ACHN (cell line): Measurements from ENCODE around the gene ADNP.
"Not testable (repeated sequence)": the region's sequence is repeated elsewhere in the genome, so short reads cannot be mapped to it uniquely, and the experiment has no call there.

ENCODE experiments used
- DNase-seq: peaks from one replicate; pipeline ENCODE4 v3.0.0-alpha.2; 2015
- in situ Hi-C: cut with HindIII; loops from 2 replicates; pipeline ENCODE4 v1.10.0; 2017; ENCODE audit warnings: low sequenced_read_pairs, low pct_ligation_motif_present, low pct_unique_long_range_greater_than_20kb

The ADNP gene

DNA sequence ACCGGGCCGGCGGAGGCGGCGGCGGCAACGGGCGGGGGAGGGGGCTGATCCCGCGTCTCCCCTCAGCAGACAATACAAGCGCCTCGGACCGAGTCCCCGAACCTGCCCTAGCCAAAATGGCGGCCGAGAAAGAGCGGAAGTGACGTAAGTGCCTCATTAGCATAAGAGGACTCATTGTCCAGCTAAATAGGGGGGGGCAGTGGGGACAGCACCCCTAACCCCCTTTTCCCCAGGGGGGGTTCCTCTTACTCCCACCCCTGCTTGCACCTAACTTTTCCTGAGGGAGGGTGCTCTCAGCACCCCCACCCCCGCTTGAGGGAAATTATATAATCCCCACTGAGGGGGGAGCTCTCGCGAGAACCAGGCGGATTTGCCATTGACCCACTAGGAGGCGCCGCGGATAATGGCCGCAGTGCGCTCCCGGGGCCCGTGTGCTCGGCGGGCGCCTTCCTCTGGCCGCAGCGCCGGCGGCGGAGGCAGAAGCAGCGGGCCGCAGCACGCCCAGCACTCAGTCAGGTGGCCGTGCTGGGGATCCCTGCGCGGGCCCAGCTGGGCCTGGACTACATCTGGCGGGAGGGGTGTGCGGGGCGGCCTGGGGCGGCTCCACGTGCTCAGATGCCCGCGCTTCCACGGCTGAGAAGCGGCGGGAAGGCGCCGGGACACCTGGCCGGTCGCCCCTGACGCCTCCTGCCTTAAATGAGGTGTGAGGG, at the start of gene ADNP:
TSS of gene ADNP (minus strand) at position 132 of the 710 bp plus-strand sequence. CDS start 27,441 bp downstream, outside the sequence.
- DNase-seq: peak; percentile 91
- in situ Hi-C loops: no loop called here

DNA sequence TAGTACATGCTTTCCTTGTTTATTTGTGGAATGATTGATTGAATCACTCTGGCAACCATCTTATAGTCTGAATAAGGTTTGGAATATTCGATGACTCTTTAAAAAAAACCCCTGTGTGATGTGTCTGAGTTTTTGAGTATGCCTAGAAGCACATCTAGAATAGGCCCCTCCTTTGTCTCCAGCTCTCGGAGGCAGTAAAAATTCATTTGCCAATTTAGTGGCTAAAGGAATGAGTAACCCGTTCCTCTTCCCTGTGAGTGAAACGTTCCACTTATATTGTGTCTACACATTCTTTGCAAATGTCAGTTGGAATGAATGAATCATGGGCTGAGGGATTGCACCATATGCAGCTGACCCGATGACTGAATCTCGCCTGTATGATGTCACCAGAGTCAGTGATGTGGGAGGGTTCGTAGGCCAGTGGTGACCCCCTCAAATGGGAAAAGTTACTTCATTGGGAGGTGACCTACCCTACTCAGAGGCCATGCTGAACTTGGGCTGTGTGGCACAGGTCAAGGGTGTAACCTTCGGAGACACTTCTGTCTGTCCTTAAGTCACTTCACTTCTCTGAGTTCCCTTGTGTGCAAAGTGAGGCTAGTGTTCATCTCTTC, 48.9 kb upstream of the ADNP start:
- in situ Hi-C loops: no loop called here
- DNase-seq: peak; percentile 95

DNA sequence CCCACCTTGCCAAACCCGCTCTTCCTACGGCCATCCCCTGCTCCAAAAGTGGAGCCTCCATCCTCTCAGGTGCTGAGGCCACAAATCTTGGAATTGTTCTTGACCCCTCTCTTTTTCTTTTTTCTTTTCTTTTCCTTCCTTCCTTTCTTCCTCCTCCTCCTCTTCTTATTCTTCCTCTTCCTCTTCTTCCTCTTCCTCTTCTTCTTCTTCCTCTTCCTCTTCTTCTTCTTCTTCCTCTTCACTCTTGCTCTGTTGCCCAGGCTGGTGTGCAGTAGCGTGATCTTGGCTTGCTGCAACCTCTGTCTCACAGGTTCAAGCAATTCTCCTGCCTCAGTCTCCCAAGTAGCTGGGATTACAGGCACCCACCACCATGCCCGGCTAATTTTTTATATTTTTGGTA, 47.3 kb upstream of the ADNP start:
- in situ Hi-C loops, DNase-seq: not testable (repeated sequence)

DNA sequence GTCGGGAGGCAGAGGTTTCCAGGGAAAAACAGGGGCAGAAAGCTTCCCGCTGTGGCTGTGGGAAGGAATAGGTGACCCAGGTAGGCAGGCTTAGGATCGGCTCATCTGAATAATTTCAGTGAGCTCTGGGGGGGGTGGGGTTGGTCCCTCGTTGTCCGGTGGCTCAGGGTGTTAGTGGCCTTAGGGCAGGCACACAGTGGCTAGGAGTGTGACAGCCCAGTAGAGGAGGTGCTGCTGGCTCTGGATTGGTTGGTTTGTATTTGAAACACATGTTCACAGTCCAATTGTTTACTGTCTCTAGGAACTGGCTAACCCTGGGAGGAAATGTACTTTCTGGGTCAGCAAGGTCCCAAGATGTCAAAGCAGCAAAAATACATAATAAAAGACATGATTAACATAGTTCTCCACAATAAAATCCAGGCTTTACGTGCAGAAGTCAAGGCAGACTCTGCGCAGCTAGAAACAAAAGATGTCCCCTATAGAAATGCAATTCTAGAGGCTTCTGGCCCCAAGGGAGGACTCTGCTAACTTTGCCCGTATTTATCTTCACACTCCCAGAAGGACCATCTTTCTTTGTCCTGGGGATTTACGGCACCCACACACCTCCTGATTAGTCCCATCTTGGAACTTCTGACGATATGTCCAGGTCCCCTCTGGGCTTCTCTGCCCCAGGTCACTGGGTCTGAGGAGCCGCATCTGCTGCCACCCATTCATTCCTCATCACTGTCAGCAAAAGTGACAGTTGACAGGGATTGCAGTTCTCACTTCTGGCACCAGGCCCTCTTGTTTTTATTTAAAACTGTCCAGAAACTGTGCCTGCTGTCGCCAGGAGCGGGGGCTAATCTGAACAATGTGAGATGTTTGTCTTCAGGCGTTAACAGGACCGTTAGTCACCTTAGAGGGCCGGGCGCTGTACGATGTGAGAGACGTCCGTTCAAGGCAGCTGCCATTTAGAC, 46.1 kb upstream of the ADNP start:
- in situ Hi-C loops: no loop called here
- DNase-seq: no peak

DNA sequence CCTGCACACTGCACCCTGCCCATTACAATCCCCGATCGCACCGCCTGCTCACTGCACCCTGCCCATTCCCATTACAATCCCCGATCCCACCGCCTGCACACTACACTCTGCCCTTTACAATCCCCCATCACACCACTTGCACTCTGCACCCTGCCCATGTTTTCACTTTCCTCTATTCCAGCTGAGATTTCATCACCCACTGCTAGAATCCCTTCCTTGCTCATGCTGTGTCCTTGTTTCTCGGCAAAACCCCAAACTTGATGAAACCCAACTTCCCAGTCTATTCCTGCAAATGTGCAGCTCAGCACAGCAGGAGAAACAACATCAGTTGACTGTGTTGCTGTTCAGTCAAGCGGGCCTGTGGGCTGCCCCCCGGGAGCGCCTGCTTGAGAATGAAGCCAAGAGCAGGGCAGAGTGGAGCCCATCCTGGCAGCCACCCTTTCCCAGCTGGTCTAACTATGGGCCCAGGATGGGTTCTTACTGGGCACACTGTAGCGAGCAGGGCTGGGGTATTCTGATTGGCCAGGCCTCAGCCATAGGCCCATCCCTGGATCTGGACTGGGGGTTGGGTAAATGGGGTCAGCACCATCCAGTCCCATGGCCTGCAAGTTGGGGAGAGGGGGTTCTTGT, 44.6 kb upstream of the ADNP start:
- no peak for DNase-seq

DNA sequence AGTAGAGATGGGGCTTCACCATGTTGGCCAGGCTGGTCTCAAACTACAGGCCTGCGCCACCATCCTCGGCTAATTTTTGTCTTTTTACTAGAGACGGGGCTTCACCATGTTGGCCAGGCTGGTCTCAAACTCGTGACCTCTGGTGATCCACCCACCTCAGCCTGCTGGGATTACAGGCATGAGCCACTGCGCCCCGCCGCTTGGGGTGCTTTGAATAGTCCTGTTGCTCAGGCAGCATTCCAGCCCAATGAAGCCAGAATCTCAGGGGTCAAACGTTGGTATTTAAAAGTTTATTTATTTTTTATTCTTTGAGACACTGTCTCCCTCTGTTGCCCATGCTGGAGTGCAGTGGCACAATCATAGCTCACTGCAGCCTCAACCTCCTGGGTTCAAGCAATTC, 38.7 kb upstream of the ADNP start:
- DNase-seq: no peak
- in situ Hi-C loops: no loop called here

More for the DNA sequence above, 44.6 kb upstream of the ADNP start:
- in situ Hi-C loops: no loop called here

DNA sequence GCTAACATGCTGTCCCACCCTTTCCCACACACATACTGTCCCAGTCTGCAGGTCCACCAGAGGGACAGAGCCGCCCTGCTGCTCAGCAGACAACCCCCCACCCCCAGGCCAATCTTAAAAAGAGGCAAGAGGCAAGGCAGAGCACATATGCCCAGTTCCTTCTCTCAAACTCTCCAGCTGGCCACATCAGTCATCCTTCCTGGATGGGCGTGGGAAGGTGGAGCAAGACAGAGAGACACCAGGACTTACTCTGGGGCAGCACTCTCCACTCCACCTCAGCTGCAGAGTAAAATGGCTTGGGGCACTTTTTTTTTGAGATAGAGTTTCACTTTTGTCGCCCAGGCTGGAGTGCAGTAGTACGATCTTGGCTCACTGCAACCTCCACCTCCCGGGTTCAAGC, 38.2 kb upstream of the ADNP start:
- in situ Hi-C loops: no loop called here
- no peak for DNase-seq

DNA sequence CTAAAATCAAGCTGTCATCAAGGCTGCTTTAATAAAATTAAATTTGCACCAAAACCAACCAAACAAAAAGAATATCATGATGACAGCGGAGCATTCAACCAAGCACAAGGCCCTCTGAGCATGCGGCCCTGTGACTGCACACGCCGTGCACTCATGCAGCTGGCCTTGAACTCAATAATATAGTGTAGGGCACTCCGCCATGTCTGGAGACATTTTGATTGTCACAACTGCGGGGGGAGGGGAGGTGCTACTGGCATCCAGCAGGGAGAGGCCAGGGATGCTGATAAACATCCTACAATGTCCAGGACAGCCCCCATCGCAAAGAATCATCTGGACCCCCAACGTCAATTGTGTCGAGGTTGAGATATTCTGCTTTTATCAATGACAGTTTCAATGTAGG, 37.1 kb upstream of the ADNP start:
- in situ Hi-C loops: no loop called here
- no peak for DNase-seq

DNA sequence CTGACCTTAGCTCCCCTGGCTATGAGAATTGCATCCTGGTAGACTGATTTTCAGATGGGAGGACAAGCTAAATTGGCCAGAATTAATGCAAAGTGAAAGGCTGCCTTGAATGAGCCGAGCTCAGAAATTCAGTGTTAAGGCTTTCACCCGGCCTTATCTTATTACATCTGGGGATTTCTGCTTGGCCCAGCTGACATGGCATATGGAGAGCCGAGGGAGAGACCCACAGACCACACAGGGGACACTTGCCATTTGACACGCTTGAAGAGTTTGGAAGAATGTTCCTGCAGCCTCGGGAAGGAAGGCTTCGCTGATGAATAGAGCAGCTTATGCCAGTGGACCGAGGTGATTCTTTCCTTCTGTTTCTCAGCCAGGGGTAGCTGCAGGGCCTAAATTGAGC, 36.3 kb upstream of the ADNP start:
- peak; percentile 60 for DNase-seq
- in situ Hi-C loops: no loop called here

DNA sequence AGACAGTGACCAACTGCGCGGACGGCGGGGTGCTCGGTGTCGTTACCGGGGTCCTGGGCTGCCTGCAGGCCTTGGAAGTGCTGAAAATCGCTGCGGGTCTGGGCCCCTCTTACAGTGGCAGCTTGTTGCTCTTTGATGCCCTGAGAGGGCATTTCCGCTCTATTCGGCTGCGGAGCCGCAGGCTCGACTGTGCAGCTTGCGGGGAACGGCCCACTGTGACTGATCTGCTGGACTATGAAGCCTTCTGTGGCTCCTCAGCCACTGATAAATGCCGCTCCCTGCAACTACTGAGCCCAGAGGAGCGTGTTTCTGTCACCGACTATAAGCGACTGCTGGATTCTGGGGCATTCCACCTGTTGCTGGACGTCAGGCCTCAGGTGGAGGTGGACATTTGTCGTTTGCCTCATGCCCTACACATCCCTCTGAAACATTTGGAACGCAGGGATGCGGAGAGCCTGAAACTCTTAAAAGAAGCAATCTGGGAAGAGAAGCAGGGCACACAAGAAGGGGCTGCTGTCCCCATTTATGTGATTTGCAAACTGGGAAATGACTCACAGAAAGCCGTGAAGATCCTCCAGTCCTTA, 28.4 kb upstream of the ADNP start:
- no peak for DNase-seq
- in situ Hi-C loops: no loop called here

DNA sequence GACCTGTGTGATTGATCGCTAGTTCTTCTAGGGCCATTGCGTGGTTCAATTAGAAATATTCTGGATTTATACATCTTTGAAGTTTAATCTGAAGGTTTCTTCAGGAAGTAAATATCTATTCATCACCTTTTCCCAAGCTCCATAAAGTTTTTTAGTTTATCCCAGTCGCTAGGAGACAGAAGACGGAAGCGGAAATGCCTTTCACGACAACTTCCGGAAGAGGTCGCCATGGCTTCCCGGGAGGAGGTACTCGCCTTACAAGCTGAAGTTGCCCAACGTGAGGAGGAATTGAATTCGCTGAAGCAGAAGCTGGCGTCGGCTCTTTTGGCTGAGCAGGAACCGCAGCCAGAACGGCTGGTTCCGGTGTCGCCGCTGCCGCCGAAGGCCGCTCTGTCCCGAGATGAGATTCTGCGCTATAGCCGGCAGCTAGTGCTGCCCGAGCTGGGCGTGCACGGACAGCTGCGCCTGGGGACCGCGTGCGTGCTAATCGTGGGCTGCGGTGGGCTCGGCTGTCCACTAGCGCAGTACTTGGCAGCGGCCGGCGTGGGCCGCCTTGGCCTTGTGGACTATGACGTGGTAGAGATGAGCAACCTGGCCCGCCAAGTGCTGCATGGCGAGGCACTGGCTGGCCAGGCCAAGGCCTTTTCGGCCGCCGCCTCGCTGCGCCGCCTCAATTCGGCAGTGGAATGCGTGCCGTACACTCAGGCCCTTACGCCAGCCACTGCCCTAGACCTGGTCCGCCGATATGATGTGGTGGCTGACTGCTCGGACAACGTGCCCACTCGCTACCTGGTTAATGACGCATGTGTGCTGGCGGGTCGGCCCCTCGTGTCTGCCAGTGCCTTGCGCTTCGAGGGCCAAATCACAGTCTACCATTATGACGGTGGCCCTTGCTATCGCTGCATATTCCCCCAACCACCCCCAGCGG, 27.6 kb upstream of the ADNP start, which contains the start of gene MOCS3:
TSS of gene MOCS3 (plus strand) at position 204 of the 928 bp plus-strand sequence. CDS start at position 229, 25 bp downstream.
- in situ Hi-C loops: no loop called here
- DNase-seq: peak; percentile 87

DNA sequence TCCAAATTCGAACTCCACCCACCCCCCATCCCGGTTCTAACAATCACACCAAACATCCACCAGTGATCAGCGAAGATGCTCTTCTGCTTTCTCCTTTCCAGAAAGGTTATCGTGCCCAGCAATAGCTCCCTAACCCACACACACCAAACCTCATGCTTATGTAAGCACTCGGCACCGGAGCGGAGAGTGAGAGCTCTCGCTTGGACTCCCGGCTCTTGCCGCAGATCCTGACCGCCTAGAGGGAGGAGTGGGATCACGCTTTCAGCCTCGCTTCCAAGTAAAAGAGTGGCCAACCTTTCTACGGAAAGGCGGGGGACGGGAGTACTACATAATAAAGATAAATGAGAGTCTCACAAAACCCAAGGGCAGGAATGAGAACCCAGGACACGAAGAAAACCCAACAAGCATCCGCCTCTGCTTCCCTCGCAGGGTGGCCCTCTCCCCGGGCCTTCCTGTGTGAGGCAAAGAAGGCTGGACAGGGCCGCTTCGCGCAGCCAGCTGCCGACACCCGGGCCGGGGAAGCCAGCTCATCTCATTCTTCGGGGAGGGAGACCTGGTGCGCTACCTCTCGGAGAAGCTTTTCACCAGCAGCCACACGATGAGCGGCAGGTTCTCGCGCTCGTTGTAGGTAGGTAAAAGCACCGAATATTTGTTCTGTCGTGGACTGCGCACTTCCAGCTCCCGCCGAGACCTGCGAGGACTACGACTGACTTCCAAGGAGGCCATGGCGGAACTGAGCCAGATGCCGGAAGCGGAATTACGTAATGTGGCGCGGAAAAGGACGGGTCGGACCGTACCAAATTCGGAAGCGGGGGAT, 26.8 kb upstream of the ADNP start, which contains the start of gene DPM1:
TSS of gene DPM1 (minus strand) at position 735 of the 817 bp plus-strand sequence. CDS start at position 726, 9 bp downstream.
- peak; percentile 87 for DNase-seq
- in situ Hi-C loops: no loop called here

DNA sequence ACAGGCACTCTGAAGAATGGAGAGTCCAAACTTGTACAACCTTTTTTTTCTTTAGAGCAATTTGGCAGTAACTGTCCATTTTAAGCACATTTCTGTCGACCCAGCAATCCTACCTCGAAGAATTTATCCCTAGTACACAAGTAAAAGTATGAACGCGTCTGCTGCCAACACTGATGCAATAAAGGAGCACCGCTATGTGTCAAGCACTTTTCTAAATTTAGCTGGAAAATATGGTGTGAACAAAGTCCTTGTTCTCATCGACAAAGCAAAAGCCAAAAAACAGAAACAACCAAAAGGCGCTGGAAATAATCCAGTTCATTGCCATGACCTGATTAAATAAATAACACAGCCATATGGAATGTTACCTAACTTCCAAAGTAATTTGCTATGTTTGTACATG, 26.0 kb upstream of the ADNP start:
- DNase-seq: no peak
- in situ Hi-C loops: no loop called here

DNA sequence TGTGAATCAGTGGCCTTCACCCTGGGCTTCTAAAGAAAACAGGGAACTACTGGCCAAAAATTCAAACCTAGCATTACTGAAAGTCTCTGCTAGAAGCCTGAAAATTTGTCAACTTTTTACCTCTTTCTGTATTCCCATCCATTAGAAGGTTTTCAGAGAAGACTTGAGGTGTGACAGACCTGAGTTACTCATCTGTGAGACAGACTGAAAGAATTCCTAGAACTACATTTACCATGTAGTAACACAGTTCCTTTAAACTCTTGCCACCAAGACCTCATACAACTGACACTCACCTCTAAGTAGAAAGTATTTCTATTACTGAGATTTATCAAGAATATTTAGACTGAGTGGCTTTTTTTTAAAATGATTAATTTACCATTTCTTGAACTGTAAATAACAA, 22.6 kb upstream of the ADNP start:
- no peak for DNase-seq
- in situ Hi-C loops: no loop called here

DNA sequence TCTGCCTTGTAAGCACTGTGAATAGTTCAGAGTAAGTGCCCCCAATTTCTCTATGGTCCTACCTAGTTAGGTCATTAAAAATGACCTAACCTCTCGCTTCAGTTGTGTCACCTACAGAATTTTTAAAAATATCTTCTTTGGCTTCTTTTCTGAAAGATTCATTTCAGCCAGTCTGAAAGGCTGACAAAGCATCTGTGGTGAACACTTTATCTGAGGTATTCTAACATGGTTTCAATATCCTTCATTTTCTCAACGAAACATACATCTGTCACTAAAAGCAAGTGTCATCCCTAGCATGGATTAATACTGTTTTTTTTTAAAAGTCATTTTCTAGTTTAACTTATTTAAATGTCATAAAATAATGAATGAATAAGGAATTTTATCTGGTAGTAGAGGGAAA, 22.0 kb upstream of the ADNP start:
- no peak for DNase-seq
- in situ Hi-C loops: no loop called here

DNA sequence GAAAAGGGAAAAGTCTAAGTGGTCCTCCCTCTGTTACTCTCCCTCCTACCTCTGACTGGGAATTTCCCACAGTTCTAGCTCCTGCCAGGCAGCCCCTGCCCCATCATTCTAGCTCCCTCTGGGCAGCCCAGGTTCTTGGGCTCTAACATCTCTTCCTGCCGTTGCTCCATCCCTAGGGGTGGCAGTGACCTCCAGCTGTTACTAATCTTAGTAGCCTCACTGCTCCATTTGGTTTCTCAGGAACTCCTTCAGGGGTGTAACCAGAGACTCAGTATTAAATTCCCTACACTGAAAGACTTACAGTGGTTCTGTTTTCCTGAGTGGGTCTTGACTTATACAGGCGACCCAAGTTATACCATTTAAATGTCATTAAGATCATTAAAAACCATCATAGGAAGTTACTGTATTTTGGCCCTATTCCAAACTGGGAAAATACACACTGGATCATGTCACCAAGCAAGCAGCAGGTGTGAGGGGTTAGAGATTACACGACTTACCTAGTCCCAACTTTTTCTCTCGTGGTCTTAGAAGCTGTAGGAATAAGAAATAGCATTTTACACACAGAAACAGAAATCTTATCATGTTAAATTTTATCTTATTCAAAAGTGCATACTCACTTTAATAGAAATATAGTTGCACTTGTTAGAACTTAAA, 17.0 kb upstream of the ADNP start:
- in situ Hi-C loops: no loop called here
- no peak for DNase-seq
